ENCODE measurements around the gene SGSM2. TPM values are rescaled to one million over a fixed set of nuclear protein-coding genes. Genes with fewer than 3 reads are reported as not detected.

SGSM2 gene
- total RNA-seq, 2 experiments from 2014 or later: 31.8 to 37.7 TPM

- no peaks in the 10 kb centered on the region for H3K4me1 Mint-ChIP-seq (ENCODE audit: low read depth)
- no peaks in the 10 kb centered on the region for H3K36me3 Mint-ChIP-seq (ENCODE audit: low read depth)
- intact Hi-C loops (cut with micrococcal nuclease): no loop called here
- TF ChIP-seq CTCF (IDR thresholded peaks at IDR 0.05): no peak
- DNase-seq (no peak), ATAC-seq (no peak)
- POLR2A ChIA-PET: interaction anchor here (1.1 to 4.3 kb wide), 2 partner anchors 11 to 32 kb away, joined by 6 to 21 read pairs; no protein-coding TSS in a partner anchor
- H3K27me3 Mint-ChIP-seq: no peaks in the 10 kb centered on the region
- no peak overlapping the region for H3K4me3 Mint-ChIP-seq
- CTCF ChIA-PET: interaction anchor here (0.9 to 14.2 kb wide), 3 partner anchors 12 to 35 kb away, joined by 3 to 463 read pairs (median 3); no protein-coding TSS in a partner anchor
- no peak overlapping the region for H3K27ac Mint-ChIP-seq
- no peaks in the 10 kb centered on the region for H3K9me3 Mint-ChIP-seq
Observed at GRCh38 chr17:2379489-2380225, 42.4 kb downstream of the SGSM2 start.

DNA sequence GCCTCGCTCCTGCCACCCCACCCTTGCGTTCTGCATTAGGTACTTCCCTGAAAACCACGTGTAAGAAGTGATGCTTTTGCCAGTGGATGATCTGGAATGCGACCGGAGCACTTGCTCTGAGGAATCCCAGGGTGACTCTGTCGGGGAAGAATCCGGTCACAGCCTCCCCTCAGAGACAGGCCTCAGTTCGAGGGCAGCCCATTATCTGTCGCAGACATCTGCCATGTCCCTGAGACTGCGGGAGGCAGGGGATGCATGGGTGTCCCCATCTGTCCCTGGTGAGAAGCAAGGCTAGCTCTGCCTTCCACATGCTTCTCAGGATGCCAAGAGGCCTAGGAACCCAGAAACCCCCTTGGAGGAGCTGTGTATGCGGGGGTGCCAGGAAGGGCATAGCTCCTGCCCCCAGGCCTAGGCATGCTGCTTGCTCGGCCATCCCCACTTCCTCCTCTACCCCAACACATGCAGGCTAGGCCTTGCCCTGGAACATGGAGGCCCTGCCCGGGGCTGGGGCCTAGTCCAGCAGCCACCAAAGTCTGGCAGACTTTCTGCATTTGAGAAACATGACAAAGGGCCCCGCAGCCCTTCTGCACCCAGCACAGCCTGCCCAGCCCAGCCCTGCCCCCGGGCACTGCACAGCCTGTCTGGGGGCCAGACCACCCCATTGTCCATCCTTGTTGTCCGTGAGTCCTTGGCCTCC, 43.1 kb downstream of the SGSM2 start:
- no peak for TF ChIP-seq CTCF (IDR thresholded peaks at IDR 0.05)
- no peaks in the 10 kb centered on the region for H3K27me3 Mint-ChIP-seq
- ATAC-seq: no peak
- no peak for DNase-seq
- H3K4me3 Mint-ChIP-seq: no peak overlapping the region
- intact Hi-C loops (cut with micrococcal nuclease): no loop called here
- POLR2A ChIA-PET: interaction anchor here (1.1 to 4.3 kb wide), 3 partner anchors 11 to 32 kb away, joined by 6 to 37 read pairs (median 21); no protein-coding TSS in a partner anchor
- peak overlapping the region; percentile 34 for H3K27ac Mint-ChIP-seq
- CTCF ChIA-PET: interaction anchor here (0.9 to 14.2 kb wide), 3 partner anchors 22 to 34 kb away, joined by 3 to 463 read pairs (median 46); partner anchors contain the start of gene MNT
- H3K4me1 Mint-ChIP-seq (ENCODE audit: low read depth): no peaks in the 10 kb centered on the region
- H3K36me3 Mint-ChIP-seq (ENCODE audit: low read depth): no peaks in the 10 kb centered on the region
- H3K9me3 Mint-ChIP-seq: no peaks in the 10 kb centered on the region

DNA sequence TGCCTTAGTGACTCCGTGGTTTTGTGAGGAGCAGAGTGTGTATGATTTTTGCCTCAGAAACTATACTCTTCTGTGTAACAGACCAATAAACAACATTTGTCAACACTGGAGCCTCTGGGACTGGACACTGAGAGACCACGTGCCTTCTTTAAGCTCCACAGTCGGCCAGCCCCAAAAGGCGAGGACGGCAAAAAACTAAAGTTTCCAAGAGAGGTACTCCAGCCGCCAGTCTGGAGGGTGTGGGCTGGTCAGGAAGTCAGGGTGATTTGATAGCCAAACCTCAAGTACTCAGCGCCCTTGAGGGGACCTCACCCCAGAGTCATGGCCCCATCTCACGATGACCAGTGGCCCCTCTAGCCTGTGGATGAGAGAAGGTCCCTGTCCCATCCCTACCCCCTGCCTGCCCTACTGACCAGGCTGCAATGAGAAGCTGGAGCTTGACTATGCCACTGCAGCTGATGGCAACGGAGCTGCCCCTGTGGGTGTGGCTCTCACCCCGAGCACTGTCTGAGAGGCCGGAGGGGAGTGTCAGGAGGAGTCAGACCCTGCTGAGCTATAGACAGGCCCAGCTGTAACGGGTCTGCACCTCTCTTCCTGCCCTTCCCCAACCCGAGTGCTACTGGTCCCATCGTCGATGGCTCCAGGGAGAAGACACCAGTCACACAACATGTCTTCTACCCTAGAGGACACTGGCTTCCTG, 43.8 kb downstream of the SGSM2 start:
- POLR2A ChIA-PET: interaction anchor here (1.1 to 6.4 kb wide), 4 partner anchors 11 to 31 kb away, joined by 6 to 43 read pairs (median 29); partner anchors contain the start of gene MNT

DNA sequence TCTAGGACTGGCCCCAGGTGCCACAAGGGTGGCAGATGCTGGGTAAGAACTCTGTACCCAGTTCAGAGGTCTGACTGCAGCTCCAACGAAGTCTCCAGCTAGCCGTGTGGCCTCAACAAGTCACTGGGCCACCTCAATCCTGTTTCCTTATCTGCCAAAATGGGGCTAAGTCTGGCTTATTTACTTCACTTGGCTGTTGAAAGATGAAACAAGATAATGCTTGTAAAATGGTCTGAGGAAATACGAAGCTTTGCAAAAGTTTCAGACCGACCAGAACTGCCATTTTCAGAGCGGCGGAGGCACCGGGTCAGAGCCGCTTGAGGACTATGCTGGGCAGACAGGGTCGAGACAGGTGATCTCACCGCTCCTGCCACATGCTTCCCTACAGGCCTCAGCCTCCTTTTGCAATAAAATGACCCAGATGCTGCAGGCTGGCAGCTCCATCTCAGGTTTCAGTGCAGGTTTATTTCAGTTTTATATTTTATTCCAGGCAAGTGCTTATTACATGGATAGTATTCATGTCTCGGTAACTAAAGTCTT, 46.4 kb downstream of the SGSM2 start:
- no peak for TF ChIP-seq CTCF (IDR thresholded peaks at IDR 0.05)
- POLR2A ChIA-PET: interaction anchor here (0.9 to 6.4 kb wide), 5 partner anchors 9 to 33 kb away, joined by 3 to 43 read pairs (median 21); partner anchors contain the start of gene MNT
- Mint-ChIP-seq H3K9me3 (no peaks in the 10 kb centered on the region), H3K27me3 (no peaks in the 10 kb centered on the region), H3K4me1 (ENCODE audit: low read depth) (peaks cover 2% of the 10 kb centered on the region), H3K27ac (peak overlapping the region; percentile 25), H3K36me3 (ENCODE audit: low read depth) (peaks cover 4% of the 10 kb centered on the region), H3K4me3 (no peak overlapping the region)
- ATAC-seq (no peak), DNase-seq (no peak)
- CTCF ChIA-PET: interaction anchor here (1.2 to 14.2 kb wide), 14 partner anchors 9 to 326 kb away, joined by 3 to 463 read pairs (median 13); partner anchors contain the start of gene MNT
- intact Hi-C loops (cut with micrococcal nuclease): loop anchor here (2.0 kb wide), 1 partner anchor 33 kb away; no protein-coding TSS in a partner anchor

More for the DNA sequence above, 43.8 kb downstream of the SGSM2 start:
- H3K27ac Mint-ChIP-seq: peak overlapping the region; percentile 34
- no peak for TF ChIP-seq CTCF (IDR thresholded peaks at IDR 0.05)
- CTCF ChIA-PET: interaction anchor here (0.9 to 14.2 kb wide), 13 partner anchors 12 to 136 kb away, joined by 3 to 463 read pairs (median 19); partner anchors contain the start of gene MNT
- H3K9me3 Mint-ChIP-seq: no peaks in the 10 kb centered on the region
- no peaks in the 10 kb centered on the region for H3K4me1 Mint-ChIP-seq (ENCODE audit: low read depth)
- H3K27me3 Mint-ChIP-seq: no peaks in the 10 kb centered on the region
- ATAC-seq: no peak
- no peak for DNase-seq
- no peaks in the 10 kb centered on the region for H3K36me3 Mint-ChIP-seq (ENCODE audit: low read depth)
- intact Hi-C loops (cut with micrococcal nuclease): no loop called here
- no peak overlapping the region for H3K4me3 Mint-ChIP-seq
